Left ventricle myocardium inferior (tissue), 1 donor: ENCODE results near the gene ATPAF2. TPM values are rescaled to one million over a fixed set of nuclear protein-coding genes. Genes with fewer than 3 reads are reported as not detected.
A peak's percentile ranks its signal among the peaks of the same experiment; 100 is the strongest.

Experiments
- DNase-seq: peaks from one replicate; pipeline ENCODE4 v3.0.0-alpha.2; 2020
- H3K27ac ChIP-seq: fragments of 200-600 bp; replicated peaks from 2 replicates; pipeline ENCODE4 v1.8.0; 2021
- H3K27me3 ChIP-seq: fragments of 200-600 bp; 2 replicates; pipeline ENCODE4 v1.8.0; 2021; ENCODE audit warnings: low read depth
- H3K36me3 ChIP-seq: fragments of 200-600 bp; 2 replicates; pipeline ENCODE4 v1.8.0; 2021
- H3K4me1 ChIP-seq: fragments of 200-600 bp; 2 replicates; pipeline ENCODE4 v1.8.0; 2021
- H3K4me3 ChIP-seq: fragments of 200-600 bp; 2 replicates; pipeline ENCODE4 v1.8.0; 2021; ENCODE audit warnings: mild to moderate bottlenecking, moderate library complexity
- H3K9me3 ChIP-seq: fragments of 200-600 bp; replicated peaks from 2 replicates; pipeline ENCODE4 v1.8.0; 2021
- intact Hi-C: fragments of 100-400 bp; cut with micrococcal nuclease; formaldehyde crosslinking; loops from one replicate; pipeline ENCODE4 v1.11.0; 2022
- total RNA-seq: library from RNA; stranded (reverse); fragmentation: NEBNext Ultra II Directional; extraction: Animal tissue kit (Norgen Biotek cat#: 25700); gene quantifications from one replicate; pipeline ENCODE4 v1.2.1, GENCODE V29; 2021
- TF ChIP-seq, protein P1 (sequence below): fragments of 200-600 bp; IDR thresholded peaks from 2 replicates; pipeline ENCODE4 v1.8.0; 2021; ENCODE audit warnings: antibody characterized with exemption, mild to moderate bottlenecking, borderline replicate concordance
- donor health status: DM: no; HTN: yes; CAD: no; lungs with severe emphysema.

ATPAF2 gene
- total RNA-seq, 1 donor from 2014 or later = 37.5 TPM

DNA sequence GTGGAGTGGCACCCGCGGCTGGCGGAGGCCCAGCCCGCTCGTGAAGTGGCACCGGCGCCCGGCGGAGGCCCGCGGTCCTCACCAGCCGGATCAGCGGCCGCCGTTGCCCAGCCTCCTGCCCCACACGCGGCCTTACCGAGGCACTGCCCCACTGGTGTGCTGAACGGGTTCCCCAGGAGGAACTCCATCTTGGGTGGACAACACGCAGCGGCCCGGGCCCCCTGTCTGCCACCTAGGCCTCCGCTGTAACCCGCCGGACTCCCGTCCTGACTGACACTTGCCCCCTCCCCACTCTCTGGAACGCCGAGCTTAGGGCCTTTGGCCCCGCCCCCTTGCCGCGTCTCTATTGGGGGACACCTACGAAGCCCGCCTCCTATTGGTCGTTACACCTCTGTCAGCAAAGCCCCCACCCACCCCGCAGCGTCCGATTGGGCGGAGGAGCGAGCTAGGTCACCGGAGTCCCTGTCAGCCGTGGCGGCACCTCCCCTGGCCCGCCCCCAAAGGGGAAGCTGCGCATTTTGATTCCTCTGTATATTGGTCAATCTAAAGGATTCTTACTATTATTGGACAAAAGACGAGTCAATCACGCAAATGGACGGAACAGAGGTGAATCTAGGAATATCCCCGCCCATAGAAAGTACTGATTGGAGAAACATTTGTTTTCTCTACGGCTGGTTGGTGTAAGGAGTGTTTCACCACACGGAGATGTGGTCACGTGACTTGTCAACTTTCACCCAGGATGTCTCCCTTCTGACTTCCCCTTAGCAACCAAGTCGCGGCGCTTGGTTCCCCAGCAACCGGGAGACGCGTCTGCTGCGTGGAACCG lies 66.6 kb downstream of the ATPAF2 start, which contains the start of the genes DRC3 and TOM1L2:
Gene DRC3 (plus strand): TSS at position 737 of the 826 bp plus-strand sequence. CDS start 4,737 bp downstream, outside the sequence.
Gene TOM1L2 (minus strand): TSS at position 275 of the 826 bp plus-strand sequence. CDS start 87 bp downstream, at position 188.
- intact Hi-C loops = no loop called here
- TF ChIP-seq, protein P1, sequence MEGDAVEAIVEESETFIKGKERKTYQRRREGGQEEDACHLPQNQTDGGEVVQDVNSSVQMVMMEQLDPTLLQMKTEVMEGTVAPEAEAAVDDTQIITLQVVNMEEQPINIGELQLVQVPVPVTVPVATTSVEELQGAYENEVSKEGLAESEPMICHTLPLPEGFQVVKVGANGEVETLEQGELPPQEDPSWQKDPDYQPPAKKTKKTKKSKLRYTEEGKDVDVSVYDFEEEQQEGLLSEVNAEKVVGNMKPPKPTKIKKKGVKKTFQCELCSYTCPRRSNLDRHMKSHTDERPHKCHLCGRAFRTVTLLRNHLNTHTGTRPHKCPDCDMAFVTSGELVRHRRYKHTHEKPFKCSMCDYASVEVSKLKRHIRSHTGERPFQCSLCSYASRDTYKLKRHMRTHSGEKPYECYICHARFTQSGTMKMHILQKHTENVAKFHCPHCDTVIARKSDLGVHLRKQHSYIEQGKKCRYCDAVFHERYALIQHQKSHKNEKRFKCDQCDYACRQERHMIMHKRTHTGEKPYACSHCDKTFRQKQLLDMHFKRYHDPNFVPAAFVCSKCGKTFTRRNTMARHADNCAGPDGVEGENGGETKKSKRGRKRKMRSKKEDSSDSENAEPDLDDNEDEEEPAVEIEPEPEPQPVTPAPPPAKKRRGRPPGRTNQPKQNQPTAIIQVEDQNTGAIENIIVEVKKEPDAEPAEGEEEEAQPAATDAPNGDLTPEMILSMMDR = peak; percentile 45
- peak; percentile 100 for DNase-seq
- peak within 1 kb of the TSS; percentile 95 for H3K27ac ChIP-seq
- no peaks in the 10 kb centered on the region for H3K36me3 ChIP-seq
- H3K4me3 ChIP-seq = peak within 1 kb of the TSS; percentile 97
- H3K9me3 ChIP-seq = no peaks in the 10 kb centered on the region
- H3K27me3 ChIP-seq = no peaks in the 10 kb centered on the region
- peaks cover 56% of the 10 kb centered on the region for H3K4me1 ChIP-seq

DNA sequence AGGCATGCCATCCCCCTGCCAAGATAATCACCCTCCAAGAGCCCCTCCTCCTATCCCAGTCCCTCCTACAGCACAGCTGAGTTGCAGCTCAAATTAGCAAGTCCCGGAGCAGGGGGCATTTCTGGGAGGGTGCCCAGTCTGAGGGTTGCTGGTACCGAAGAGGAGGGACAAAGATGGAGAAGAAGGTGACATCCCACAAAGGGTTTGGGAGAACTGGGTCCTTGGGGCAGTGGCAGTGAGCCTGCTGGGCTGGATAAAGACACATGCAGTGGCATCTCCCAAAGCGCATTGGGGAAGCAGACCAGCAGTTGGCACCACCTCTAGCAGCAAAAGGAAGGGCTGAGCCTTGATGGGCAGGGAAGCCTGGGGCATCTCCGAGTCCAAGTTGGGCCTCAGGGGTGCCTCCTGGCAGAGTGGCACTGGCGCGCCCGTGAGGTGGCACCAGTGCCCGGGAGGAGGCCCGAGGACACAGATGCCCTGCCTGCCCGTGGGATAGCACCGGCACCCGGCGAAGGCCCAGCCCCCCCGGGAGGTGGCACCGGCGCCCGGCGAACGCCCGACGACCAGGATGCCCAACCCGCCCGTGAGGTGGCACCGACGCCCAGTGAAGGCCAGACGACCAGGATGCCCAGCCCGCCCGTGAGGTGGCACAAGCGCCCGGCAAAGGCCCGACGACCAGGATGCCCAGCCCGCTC lies 67.4 kb downstream of the ATPAF2 start:
- DNase-seq = peak; percentile 41
- intact Hi-C loops = no loop called here
- Histone ChIP-seq H3K36me3 (no peaks in the 10 kb centered on the region), H3K4me1 (peaks cover 63% of the 10 kb centered on the region), H3K27ac (peak overlapping the region; percentile 95), H3K27me3 (no peaks in the 10 kb centered on the region), H3K9me3 (no peaks in the 10 kb centered on the region), H3K4me3 (peak overlapping the region; percentile 97)
- TF ChIP-seq, protein P1 = no peak

DNA sequence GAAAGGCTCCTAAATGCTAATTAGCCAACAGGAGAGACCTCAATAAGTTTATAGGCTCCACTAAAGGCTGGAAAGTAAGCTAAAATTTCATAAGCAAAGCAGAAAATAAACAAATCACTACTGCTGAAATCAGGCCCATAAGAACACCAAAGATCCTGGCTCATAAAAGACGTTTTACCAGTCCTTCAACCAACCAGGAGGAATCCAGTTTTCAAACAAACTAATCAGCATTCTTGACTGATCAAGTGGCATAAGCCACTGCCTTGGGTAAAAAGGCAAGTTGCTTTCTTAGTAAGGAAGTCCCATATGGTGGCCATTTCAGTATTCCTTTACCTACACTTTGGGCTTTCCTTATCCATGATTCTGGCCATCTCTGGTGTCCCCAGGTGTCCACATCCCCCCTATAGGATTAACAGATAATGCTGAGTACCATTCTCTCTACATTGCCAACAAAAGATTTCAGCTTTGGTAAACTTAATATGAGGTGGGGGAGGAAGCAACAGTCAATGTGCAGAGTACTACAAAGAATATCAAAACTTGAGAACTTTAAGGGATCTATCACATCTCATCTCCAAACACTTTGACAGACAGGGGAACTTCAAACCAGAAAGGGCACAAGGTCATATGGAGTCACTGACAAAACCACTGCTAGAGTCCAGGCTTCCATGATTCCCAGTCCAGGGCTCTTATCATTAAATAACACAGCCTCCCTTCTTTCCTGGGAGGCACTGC lies 68.1 kb downstream of the ATPAF2 start:
- TF ChIP-seq, protein P1 = no peak
- H3K9me3 ChIP-seq = no peaks in the 10 kb centered on the region
- peaks cover 68% of the 10 kb centered on the region for H3K4me1 ChIP-seq
- intact Hi-C loops = no loop called here
- H3K27me3 ChIP-seq = no peaks in the 10 kb centered on the region
- H3K36me3 ChIP-seq = no peaks in the 10 kb centered on the region
- DNase-seq = no peak
- peak overlapping the region; percentile 95 for H3K27ac ChIP-seq
- H3K4me3 ChIP-seq = peak overlapping the region; percentile 97

Other genes starting within 250 kb of the ATPAF2 start
- gene SREBF1, start 202.2 kb downstream of the ATPAF2 start, total RNA-seq = 10.2 TPM
- gene TOM1L2, start 66.8 kb downstream of the ATPAF2 start, total RNA-seq = 284 TPM
- 1.7 TPM for gene DRC3, start 66.3 kb downstream of the ATPAF2 start, total RNA-seq
- gene GID4, start 240 bp upstream of the ATPAF2 start, total RNA-seq = 18.0 TPM
- 20.2 TPM for gene DRG2, start 48.8 kb upstream of the ATPAF2 start, total RNA-seq
- 0.25 TPM for gene MYO15A, start 69.6 kb upstream of the ATPAF2 start, total RNA-seq
- 179 TPM for gene ALKBH5, start 144.7 kb upstream of the ATPAF2 start, total RNA-seq
- gene LLGL1, start 186.5 kb upstream of the ATPAF2 start, total RNA-seq = 8.8 TPM
- gene FLII, start 219.6 kb upstream of the ATPAF2 start, total RNA-seq = 257 TPM
- gene MIEF2, start 221.5 kb upstream of the ATPAF2 start, total RNA-seq = 37.0 TPM